NCI-H1092 (cell line): ENCODE data around the gene CCDC88B.

Experiments
- DNase-seq: peaks from one replicate; lab custom pipeline; 2025; lab: John Stamatoyannopoulos, UW

Gene CCDC88B

DNA sequence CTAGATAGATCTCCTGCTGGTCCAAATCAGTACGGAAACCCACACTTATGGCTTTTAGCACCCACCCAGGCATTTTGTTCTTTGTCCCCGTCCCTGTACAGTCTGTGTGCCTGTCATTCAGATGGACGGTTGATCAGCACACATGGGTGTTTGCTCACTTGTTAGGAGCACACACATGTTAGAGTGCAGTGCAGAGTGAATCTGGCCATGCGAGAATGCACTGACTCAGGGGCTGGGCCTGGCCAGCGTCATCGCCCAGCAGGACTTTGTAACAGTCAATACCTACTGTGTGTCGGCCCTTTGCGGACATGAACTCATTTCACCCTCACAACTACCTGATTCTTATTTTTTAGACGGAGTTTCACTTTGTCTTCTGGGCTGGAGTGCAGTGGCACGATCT is 22.3 kb downstream of the CCDC88B start:
- DNase-seq, result no peak

DNA sequence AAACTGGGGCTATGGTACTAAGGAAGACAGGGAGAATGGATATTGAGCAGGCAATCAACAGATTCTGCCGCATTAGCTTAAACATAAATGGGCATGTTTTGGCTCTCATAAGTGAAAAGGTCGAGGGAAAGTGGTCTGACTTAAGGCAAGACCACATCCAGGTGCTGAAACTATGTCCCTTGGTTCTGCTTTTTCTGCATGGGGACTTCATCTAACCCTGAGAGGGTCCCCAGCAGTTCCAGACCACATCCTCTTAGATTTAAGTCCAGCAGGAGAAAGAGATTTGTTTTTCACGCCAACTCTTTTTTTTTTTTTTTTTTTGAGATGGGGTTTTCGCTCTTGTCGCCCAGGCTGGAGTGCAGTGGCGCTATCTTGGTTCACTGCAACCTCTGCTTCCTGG is 24.4 kb downstream of the CCDC88B start:
- DNase-seq, result no peak

DNA sequence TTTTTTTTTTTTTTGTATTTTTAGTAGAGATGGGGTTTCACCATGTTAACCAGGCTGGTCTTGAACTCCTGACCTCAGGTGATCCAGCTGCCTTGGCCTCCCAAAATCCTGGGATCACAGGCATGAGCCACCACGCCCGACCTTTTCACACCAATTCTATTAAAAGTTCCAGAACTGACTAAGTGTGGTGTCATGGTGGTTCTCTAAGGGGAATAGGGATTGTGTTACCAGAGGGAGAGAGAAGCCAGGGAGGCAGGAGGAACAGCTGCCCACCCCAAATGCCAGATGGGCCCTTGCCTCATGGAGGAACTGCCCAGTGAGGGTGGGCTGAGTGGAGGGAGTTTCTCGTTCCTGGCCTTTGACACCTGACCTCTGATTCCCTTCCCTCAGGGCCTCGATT is 24.9 kb downstream of the CCDC88B start:
- DNase-seq, result no peak

DNA sequence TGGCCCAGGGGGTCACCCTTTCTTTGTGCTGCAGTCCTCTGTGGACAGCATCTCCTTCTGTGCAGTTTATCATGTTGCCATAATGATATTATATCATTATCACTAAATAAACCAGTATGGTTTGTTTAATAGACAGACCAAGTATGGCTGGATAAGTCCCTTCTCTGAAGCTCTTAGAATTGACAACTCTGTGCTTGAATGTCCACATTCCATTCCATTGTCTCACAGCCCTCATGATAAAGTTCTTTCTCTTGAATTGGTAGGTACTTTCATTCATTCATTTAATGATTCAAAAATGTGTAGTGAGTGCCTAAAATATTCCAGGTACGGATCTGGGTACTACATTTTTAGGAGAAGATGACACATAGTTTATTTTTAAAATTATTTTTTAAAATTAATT is 26.7 kb downstream of the CCDC88B start:
- no peak for DNase-seq

DNA sequence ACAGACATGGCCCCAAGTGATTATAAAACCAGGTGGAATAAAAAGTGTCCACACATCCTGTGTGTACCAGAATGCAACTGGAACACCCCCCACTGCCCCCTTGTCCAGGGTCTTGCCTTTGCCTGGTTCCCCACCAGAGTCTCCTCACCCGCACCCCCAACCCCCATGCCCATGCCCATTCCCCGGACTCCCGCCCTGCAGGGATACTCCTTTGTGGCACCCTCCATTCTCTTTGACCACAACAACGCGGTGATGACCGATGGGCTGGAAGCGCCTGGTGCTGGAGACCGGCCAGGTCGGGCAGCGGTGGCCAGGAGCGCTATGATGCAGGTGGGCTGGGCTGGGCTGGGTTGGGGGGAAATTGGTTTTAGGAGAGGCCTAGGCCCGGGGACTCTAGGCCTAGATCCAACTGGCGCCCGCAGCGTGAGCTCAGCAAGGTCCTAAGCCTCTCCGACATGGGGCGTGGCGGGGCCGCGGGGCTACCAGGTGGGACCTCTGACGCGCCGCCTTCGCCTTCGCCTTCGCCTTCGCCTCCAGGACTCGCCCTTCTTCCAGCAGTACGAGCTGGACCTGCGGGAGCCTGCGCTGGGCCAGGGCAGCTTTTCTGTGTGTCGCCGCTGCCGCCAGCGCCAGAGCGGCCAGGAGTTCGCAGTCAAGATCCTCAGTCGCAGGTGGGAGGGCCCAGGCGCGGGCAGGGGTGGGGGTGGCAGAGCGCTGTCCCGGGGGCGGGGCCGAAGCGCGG is 28.1 kb downstream of the CCDC88B start:
- no peak for DNase-seq

DNA sequence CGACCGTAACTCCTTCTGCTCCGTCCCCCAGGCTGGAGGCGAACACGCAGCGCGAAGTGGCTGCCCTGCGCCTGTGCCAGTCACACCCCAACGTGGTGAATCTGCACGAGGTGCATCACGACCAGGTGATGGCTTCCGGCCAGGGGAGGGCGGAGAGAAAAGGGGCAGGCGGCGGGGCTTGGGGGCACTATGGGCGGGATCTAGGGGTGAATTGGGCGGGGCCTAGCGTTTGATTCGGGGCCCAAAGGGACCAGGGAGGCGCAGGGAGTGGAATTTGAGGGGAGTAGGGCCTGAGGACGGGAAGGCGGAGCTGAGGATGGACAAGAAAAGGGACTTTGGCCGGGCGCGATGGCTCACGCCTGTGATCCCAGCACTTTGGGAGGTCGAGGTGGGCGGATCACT is 28.7 kb downstream of the CCDC88B start:
- no peak for DNase-seq

DNA sequence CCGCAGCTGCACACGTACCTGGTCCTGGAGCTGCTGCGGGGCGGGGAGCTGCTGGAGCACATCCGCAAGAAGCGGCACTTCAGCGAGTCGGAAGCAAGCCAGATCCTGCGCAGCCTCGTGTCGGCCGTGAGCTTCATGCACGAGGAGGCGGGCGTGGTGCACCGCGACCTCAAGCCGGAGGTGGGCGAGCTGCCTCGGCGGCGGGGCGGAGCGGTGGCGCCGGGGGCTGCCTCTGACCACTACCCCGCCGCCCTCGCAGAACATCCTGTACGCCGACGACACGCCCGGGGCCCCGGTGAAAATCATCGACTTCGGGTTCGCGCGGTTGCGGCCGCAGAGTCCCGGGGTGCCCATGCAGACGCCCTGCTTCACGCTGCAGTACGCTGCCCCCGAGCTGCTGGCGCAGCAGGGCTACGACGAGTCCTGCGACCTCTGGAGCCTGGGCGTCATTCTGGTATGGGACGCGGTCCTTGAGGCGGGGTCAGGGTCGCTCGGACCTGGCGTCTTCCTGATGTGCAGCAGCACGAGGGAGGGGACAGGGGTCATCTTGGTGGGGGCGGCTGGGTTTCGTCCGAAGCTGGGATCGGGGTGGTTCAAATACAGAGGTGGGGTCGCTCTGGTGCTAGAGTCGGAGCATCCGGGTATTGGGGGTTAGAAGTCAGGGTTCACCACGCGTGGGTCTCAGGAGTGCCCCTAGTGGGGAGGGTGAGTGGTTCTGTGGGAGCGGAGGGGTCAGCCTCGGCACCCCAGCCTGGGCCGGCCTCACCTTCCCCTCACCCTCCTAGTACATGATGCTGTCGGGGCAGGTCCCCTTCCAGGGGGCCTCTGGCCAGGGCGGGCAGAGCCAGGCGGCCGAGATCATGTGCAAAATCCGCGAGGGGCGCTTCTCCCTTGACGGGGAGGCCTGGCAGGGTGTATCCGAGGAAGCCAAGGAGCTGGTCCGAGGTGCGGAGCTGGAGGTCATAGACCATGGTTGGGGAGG is 29.7 kb downstream of the CCDC88B start:
- no peak for DNase-seq

DNA sequence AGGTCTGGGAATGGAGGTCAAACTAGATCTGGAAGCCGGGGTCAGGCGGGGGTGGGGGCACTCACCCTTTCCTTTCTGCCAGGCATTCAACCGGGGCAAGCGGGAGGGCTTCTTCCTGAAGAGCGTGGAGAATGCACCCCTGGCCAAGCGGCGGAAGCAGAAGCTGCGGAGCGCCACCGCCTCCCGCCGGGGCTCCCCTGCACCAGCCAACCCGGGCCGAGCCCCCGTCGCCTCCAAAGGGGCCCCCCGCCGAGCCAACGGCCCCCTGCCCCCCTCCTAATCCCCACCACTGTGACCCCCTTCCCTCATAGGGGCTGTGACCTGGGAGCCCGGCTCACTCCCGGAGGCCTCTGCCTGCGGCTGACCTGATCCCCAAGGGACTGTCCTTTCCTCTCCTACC is 31.2 kb downstream of the CCDC88B start:
- DNase-seq, result no peak

DNA sequence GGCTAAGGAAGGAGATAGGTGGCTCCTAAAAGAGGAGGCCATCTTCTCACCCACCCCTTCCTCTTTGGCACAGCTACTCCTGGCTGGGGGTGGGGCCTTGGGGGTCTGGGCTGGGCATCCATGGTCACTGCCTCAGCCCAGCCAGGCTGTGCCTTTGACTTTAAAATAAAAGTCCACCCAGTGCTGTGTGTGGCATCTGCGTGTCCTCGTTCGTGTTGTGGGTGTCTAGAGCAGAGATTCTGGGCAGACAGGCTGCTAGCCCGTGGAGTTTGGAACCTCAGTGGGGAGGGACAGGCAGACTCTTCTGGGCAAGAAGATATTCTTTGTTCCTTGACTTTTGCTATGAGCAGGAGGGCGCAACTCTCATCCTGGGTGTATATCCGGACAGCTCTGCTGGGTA is 32.0 kb downstream of the CCDC88B start:
- no peak for DNase-seq

DNA sequence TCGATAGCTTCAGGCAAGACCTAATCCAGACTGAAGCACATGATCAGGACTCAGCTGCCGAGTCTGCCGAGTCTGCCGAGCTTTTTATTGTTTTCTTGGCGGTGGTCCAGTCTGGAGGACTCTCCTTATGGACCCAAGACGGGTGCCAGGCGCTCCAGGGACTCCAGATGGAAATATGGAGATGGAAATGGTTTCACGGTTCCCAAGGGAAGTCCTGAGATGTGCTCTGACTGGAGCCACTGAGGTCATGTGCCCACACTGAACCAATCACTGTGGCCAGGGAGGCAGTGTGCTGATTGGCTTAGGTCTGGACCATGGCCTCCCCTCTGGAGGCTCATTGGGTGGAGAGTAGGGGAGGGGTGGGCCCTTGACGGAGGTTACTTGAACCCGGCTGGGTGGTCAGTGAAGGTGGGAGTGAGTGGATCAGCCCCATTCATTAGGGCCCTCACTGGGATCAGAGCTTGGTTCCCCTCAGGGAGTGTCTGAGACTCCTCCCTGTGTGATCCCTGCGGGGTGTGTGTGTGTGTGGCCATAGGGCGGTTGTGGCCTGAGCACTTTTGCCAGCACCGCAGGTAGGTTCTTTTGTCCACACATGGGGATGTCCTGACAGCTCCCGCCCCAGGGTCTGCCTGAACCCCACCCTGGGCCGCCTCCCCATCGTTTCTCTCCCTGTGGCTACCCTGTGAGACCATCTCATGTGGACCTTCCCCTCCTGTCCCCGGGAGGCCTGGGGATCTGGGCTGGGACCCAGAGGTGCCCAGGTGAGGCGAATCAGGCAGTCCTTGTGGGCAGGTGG is 33.0 kb downstream of the CCDC88B start:
- peak; percentile 100 for DNase-seq

DNA sequence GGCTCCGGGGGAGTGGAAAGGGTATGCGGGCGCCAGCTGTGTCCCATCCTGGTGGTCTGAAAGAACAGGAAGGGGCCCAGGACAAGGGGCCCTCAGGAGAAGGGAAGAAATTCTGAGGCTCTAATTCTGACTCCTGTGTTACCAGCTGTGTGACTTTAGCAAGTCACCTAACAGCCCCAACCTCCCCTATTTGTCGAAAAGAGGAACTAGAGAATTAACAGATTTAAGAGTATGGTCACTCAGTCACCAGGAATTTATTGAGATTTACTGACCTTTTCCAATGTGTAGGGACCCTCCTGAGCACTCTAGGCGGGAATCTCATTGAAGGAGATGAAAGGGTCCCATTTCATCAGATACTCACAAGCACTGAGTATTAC is 33.6 kb downstream of the CCDC88B start:
- no peak for DNase-seq

DNA sequence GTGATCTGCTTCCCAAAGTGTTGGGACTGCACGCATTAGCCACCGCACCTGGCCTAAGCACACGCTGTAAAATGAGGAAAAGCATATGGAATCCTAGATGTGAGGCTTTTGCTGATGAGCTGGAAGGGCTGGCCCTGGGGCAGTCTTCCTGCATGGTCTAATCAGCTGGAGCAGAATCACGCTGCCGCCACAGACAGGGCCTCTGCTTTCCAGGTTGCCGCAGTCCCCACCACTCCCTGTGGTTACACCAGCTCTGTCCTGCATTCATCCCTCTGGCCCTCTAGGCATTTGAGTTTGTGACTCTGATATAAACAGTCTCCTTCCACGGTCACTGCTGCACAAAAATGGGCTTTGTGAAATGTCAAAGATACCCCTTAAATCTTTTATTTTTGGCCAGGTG is 36.1 kb downstream of the CCDC88B start:
- no peak for DNase-seq

DNA sequence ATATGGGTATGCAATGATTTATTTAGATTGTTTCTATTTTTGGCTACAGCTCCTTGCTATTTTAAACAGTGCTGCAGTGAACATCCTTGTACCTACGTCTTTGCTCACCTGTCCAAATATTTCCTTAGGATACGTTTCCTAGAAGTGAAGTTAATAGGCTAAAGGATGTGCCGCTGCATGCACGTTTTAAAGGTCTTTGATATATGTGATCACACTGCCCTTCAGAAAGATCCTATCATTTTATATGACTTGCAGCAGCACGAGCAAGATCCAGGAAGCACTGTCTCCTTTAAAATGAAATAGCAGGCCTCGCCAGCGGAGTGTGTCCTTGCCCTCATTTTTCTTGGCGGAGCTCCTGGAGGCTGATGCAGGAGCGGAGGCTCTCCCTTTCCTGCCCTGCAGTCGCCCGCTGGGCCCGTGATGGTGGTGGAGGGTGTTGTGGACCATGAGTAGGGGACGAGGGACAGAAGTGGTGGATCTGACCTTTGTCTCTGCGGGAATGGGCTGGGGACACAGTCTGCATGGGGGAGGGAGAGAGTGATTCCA is 38.4 kb downstream of the CCDC88B start:
- DNase-seq, result peak; percentile 43

DNA sequence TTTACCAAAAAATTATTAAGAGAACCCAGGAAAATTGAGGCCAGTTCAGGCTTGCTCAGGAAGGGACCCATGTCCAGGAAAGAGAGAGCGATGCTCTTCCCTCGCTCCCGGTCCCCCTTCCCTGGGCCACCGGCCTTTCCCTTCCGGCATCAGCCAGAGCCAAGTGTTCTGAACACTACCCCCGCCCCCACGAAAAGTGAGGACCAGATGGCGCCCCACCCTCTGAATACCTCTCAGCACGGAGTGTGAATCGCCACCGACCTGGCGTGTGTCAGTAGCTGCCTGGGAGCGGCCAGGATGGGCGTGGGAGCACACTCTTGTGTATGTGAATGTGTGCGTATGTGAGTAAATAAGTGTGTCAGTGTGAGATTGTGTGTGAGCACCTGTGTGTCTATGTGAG is 39.2 kb downstream of the CCDC88B start:
- no peak for DNase-seq

DNA sequence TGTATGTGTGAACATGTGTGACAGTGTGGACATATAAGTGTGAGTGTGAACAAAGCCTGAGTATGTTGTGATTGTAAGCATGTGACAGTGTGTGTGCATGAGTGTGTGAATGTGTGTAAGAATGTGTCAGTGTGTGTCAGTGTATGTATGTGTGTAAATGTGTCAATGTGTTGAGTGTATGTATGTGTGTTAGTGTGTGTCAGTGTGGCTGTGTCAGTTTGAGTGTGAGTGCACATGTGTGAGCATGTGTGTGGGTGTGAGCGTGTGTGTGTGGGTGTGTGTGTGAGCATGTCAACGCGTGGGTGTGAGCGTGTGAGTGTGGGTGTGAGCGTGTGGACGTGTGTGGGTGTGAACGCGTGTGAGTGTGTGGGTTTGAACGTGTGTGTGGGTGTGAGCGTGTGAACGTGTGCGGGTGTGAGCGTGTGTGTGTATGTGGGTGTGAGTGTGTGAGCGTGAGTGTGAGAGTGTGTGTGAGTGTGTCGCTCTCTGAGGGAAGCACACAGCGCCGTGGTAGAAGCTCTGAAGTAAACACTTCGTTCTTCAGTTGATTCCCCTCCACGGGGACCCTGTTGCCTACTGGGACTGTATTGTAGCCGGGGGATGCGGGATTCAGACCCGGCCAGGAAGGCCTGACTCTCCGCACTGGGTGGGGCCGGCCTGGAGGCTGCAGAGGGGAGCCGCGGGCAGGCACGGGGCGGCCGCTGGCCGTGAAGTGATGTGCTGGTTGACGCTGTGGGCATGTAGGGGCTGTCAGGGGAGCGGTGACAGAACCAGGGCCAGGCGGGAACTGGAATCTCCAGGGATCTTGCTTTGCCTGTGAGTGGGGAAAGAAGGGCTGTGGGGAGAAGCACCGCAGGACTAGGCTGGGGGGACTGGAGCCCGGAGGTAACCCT is 40.1 kb downstream of the CCDC88B start:
- DNase-seq, result no peak

DNA sequence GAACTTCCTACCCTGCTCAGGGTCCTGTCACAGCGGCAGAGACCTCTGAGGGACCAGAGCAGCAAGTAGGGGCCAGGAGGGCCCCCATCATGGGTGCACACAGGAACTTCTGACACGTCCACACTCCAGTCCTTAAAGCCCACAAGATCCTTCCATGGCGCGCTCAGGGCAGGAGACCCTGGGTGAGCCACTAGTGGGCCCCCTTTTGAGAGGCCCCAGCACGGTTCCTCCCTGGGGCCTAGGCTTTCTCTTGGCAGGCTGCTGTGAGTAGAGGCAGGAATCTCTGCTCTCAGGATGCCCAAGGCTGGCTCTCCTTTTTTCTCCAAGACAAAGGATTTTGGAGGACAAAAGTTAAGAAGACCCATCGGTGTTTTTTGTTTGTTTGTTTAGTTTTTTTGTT is 41.3 kb downstream of the CCDC88B start:
- DNase-seq, result no peak

DNA sequence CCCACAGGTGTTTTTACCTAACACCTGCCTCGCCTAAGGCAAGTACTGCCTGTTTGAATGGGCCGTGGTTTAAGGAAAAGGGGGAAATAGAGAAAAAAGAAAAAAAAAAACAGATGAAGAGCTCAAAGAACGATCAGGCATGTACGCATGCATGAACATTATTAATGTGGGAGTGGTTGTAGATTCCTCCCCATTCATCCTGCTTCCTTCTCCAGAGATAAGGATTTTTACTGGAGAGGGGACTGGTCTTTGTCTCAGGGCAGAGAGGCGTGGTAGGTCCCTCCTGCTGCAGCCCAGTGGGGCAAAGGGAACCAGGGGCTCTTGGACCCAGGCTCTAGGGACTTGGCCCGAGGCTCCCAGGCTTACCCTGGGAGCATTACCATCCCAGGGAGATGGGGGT is 42.0 kb downstream of the CCDC88B start:
- no peak for DNase-seq

DNA sequence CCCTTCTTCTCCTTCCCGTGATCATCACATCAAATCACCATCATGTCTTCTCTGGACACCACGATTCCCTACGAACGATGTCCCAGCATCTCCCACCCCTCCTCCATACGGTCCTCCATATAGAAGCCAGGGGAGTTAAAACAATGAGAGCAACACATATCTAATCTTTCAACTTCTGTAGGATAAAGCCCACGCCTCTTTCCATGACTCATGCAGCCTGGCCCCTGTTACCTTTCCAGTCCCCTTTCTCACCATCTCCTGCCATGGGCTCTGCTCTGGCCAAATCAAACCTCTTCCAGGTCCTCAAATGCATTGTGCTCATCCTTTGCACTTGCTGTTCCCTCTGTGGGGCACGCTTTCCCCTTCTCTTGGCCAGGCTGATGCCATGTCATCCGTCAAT is 42.6 kb downstream of the CCDC88B start:
- DNase-seq, result no peak

DNA sequence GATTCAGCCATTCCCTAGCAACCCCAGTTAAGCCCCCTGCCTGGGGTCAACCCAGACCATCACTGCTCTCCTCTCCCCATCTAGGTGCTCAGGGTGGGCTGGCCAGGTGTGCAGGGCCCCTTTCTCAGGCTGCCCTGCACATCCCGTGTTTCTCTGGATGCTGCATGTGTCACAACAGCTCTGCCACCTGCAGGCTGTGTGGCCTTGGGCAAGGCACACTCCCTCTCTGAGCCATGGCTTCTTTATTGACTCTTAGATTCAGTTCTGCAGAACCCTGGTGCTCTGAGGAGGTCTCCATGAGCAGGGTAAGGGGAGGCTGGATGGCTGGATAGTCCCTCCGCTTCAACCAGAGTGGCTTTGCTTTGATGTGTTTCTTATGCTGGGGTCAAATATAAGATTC is 43.6 kb downstream of the CCDC88B start:
- no peak for DNase-seq

DNA sequence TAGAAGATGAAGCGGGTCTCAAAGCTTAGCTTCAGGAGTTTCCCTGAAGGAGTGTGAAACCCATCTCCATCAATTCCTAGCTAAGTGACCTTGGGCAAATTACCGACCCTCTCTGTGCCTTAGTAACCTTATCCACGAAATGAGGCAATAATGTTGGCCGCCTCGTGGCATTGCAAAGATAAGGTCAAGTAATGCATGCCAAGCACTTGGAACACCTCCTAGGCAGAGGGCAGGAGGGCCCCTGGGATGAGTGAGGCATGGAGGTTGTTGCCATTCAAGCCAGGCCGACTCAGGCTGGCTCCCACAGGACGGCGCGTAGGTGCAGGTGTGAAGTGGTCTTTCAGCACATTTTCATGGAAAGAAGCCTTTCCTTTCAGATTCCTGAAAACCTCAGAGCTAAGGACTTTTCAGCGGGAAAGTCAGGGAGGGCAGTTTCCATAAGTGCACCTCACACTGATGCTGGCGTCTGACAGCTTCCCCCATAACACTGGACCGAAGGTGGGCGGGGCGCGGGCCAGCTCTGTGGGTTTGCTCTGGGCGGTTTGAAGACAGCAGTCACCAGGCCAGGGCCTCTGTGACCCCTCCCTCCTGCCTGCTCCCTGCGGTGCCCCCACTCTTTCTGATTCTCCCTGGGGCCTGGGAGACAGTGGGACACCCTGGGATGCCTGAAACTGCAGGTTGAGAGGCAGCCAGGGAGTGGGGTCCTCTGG is 44.2 kb downstream of the CCDC88B start:
- no peak for DNase-seq
